ENCODE measurements around the gene ARID5B.

Gene ARID5B

DNA sequence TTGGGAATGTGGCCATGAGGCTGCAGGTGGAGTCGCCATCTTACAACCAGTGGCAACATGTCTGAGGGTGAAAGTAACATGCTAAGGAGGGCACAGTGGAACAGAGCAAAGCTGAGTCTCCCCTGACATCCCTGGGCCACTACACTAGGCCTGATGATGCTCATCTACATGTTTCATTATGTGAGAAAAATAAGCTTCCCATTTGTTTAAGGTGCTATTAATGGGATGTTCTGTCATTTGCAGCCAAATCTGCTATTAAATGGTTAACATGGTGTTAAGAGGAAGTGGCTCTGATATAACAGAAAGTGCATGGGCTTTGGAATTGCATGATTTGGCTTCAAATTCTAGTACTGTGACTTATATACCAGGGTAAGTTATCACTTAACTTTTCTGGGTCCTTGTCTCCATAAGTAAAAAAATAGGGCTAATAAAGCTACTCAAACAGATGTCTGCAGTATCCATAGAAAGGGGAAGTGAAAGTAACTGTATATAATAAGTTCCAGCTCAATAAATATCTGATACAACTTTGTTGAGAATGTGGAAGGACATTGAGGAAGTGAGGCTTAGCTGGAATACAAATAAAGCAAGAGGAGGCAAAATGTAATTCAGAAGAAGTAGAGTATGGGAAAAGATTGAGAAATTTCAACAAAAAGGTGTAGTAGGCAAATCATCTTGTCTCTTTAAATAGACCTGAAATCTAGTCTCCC lies 208.2 kb downstream of the ARID5B start:
- no peak for DNase-seq (ENCODE audit: extremely low read depth, low read depth)
- TF ChIP-seq, protein P1, sequence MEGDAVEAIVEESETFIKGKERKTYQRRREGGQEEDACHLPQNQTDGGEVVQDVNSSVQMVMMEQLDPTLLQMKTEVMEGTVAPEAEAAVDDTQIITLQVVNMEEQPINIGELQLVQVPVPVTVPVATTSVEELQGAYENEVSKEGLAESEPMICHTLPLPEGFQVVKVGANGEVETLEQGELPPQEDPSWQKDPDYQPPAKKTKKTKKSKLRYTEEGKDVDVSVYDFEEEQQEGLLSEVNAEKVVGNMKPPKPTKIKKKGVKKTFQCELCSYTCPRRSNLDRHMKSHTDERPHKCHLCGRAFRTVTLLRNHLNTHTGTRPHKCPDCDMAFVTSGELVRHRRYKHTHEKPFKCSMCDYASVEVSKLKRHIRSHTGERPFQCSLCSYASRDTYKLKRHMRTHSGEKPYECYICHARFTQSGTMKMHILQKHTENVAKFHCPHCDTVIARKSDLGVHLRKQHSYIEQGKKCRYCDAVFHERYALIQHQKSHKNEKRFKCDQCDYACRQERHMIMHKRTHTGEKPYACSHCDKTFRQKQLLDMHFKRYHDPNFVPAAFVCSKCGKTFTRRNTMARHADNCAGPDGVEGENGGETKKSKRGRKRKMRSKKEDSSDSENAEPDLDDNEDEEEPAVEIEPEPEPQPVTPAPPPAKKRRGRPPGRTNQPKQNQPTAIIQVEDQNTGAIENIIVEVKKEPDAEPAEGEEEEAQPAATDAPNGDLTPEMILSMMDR (IDR thresholded peaks at IDR 0.05; ENCODE audit: low read depth, low read length), result no peak

DNA sequence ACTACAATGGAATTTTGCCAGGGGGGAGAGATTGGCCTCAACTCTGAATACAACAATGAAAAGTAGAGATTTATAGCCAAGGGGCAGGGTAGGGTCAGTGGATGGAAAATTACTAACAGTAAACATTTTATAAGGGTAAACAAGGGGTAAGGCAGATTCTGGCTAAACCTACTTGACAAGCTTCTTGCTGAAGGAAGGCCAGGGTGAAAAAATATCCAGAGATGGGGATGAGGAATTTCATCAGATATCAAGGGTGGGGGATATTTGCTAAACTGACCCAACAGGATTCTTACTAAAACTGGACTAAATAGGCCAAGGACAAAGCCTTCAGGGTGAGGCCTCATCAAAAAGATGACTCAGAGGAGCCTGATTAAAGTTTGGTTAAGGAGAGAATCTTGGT lies 210.8 kb downstream of the ARID5B start:
- no peak for DNase-seq (ENCODE audit: extremely low read depth, low read depth)
- TF ChIP-seq, protein P1 (IDR thresholded peaks at IDR 0.05; ENCODE audit: low read depth, low read length), result no peak

GRCh38 chr10:62112963-62113362 lies 211.5 kb downstream of the ARID5B start:
- TF ChIP-seq, protein P1 (IDR thresholded peaks at IDR 0.05; ENCODE audit: low read depth, low read length), result no peak
- no peak for DNase-seq (ENCODE audit: extremely low read depth, low read depth)

- no peak for DNase-seq (ENCODE audit: extremely low read depth, low read depth)
- TF ChIP-seq, protein P1 (IDR thresholded peaks at IDR 0.05; ENCODE audit: low read depth, low read length), result no peak
Measured at GRCh38 chr10:62113680-62114079, 212.2 kb downstream of the ARID5B start.

DNA sequence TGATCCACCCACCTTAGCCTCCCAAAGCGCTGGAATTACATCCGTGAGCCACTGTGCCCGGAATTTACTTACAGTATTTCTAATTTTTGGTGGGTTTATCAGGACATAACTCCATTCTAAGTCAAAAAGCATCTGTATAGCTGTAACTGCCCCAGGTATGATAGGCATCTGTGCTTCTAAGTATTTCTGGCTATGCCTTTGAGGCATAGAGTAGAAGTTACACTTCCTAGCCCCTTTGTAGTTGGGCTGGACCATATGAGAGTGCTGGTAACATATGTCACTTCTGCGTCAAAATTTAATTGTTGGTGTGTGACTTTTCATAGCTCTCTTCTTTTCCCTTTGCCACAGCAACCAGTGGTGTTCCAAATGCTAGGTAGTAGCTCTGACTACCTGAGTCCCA lies 213.8 kb downstream of the ARID5B start:
- DNase-seq (ENCODE audit: extremely low read depth, low read depth), result no peak
- TF ChIP-seq, protein P1 (IDR thresholded peaks at IDR 0.05; ENCODE audit: low read depth, low read length), result no peak

DNA sequence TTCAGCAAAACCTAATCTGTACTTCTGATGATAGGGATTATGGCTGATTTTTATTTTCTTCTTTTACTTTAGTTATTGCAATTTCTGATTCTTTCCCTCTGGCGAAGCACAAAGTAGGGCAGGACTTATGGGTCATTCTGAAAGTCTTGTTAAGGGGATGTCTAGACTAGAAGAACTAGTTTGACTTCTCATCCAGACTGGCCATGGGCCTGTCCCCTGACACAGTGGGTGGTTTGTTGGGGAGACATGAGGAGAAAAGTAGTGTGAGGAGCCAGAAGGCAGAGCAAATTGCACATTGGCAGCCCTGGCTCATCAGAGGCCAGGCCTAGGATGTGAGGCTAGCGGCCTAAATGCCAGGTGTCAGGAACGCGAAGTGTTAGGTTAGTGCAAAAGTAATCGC lies 214.3 kb downstream of the ARID5B start:
- TF ChIP-seq, protein P1 (IDR thresholded peaks at IDR 0.05; ENCODE audit: low read depth, low read length), result no peak
- DNase-seq (ENCODE audit: extremely low read depth, low read depth), result no peak

GRCh38 chr10:62116896-62117295 lies 215.4 kb downstream of the ARID5B start:
- no peak for DNase-seq (ENCODE audit: extremely low read depth, low read depth)
- TF ChIP-seq, protein P1 (IDR thresholded peaks at IDR 0.05; ENCODE audit: low read depth, low read length), result no peak
